ENCODE results near the gene CDIP1.

CDIP1 gene

DNA sequence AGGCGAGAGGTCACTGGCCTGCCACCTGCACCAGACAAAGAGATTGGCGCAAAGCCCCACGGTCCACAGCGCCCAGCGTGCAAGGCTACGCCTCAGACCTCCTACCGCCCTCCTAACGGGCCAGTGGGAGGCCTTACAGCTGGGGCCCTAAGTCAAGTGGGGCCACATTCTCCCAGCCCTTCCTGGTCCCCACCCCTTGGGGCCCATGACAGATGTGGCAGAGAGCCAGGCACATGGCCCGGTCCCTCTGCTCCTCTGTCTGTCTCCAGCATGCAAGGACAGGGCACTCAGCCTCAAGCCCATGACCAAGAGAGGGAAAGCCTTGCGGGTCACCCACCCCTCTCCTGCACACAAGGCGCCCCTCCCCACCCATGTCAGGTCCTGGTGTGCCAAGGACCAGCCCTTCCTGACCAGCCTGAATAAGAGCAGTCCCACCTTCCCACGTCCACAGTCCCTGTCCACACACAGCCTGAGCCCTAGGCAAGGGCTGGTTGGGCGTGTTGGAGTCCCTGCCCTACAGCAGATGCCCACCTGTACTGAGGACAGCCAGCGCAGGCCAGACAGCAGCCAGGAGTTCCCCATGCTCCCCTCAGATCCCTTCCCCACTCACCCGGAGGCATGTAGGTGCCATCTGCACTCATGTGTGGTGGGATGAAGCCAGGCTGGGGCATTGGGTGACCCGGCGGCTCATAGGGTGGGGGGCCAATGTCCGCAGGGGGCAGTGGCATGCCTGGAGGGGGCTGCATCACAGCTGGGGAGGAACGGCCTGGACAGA lies 25.3 kb downstream of the CDIP1 start:
- TF ChIP-seq GATA3 (IDR thresholded peaks at IDR 0.05; ENCODE audit: low read depth, low read length) (no peak), GATA2 (IDR thresholded peaks at IDR 0.05; ENCODE audit: low read depth, low read length) (no peak)

DNA sequence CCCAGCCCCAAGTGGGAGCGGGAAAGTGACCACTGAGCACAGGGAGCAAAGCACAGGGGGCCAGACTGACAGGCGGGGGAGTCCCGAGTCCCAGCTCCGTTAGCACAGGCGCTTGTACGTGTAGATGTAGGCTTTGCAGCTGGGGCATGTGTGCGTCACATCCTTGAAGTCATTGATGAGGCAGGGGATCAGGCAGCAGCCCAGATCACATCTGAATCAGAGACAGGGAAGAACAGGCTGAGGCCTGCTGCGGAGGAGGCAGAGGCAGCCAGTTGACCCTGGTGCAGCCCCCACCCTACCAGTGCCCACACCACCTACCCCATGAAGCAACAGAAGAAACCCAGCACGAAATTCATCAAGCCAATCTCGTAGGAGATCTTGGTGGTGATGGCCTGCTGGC lies 26.1 kb downstream of the CDIP1 start:
- TF ChIP-seq GATA3 (IDR thresholded peaks at IDR 0.05; ENCODE audit: low read depth, low read length): no peak
- TF ChIP-seq GATA2 (IDR thresholded peaks at IDR 0.05; ENCODE audit: low read depth, low read length): no peak

GRCh38 chr16:4511441-4512082 lies 27.0 kb downstream of the CDIP1 start:
- TF ChIP-seq GATA3 (IDR thresholded peaks at IDR 0.05; ENCODE audit: low read depth, low read length): no peak
- TF ChIP-seq GATA2 (IDR thresholded peaks at IDR 0.05; ENCODE audit: low read depth, low read length): no peak

- TF ChIP-seq GATA2 (IDR thresholded peaks at IDR 0.05; ENCODE audit: low read depth, low read length): no peak
- no peak for TF ChIP-seq GATA3 (IDR thresholded peaks at IDR 0.05; ENCODE audit: low read depth, low read length)
These were observed 27.7 kb downstream of the CDIP1 start for GRCh38 chr16:4510747-4511426.

GRCh38 chr16:4510131-4510530 lies 28.4 kb downstream of the CDIP1 start:
- no peak for TF ChIP-seq GATA3 (IDR thresholded peaks at IDR 0.05; ENCODE audit: low read depth, low read length)

DNA sequence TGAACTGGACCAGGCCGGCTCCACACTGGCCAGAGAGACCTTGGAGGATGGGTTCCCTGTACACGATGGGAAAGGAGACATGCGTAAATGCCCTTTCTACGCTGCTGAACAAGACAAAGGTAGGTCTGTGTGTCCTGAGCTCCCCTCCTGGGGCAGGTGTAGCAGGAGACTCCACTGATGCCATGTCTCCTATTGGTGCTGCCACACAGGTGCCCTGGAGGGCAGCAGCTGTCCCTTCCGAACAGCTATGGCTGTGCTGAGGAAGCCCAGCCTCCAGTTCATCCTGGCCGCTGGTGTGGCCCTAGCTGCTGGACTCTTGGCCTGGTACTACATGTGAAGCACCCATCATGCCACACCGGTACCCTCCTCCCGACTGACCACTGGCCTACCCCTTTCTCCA lies 29.2 kb downstream of the CDIP1 start:
- TF ChIP-seq GATA2 (IDR thresholded peaks at IDR 0.05; ENCODE audit: low read depth, low read length): no peak
- no peak for TF ChIP-seq GATA3 (IDR thresholded peaks at IDR 0.05; ENCODE audit: low read depth, low read length)

GRCh38 chr16:4508806-4509205 lies 29.8 kb downstream of the CDIP1 start:
- TF ChIP-seq GATA2 (IDR thresholded peaks at IDR 0.05; ENCODE audit: low read depth, low read length) (no peak), GATA3 (IDR thresholded peaks at IDR 0.05; ENCODE audit: low read depth, low read length) (no peak)

- TF ChIP-seq GATA2 (IDR thresholded peaks at IDR 0.05; ENCODE audit: low read depth, low read length) (no peak), GATA3 (IDR thresholded peaks at IDR 0.05; ENCODE audit: low read depth, low read length) (no peak)
These were observed 30.8 kb downstream of the CDIP1 start for GRCh38 chr16:4507588-4508345.

- TF ChIP-seq GATA3 (IDR thresholded peaks at IDR 0.05; ENCODE audit: low read depth, low read length) (no peak), GATA2 (IDR thresholded peaks at IDR 0.05; ENCODE audit: low read depth, low read length) (no peak)
These were observed 32.1 kb downstream of the CDIP1 start for GRCh38 chr16:4506450-4506849.

GRCh38 chr16:4505356-4506147 lies 33.0 kb downstream of the CDIP1 start:
- TF ChIP-seq GATA3 (IDR thresholded peaks at IDR 0.05; ENCODE audit: low read depth, low read length): no peak
- TF ChIP-seq GATA2 (IDR thresholded peaks at IDR 0.05; ENCODE audit: low read depth, low read length): no peak

DNA sequence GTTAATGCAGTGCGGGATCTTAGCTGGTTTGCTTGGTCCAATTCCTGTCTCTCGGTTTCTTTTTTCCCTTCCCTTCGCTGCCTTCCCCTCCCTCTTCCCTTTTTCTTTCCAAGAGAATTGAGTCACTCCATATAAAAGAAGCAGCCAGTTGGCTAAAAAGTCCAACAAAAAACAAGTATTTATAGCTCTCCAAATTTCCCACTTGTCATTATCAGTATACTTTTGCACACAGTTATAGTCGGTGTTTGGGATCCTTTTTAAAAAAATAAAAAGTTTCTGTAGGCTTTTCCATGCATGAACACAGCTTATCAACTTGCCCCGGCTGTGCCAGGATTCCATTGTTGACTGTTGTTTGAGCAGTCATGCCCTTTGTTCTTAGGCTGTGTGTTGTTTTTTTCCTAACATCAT lies 37.5 kb downstream of the CDIP1 start:
- TF ChIP-seq GATA3 (IDR thresholded peaks at IDR 0.05; ENCODE audit: low read depth, low read length): no peak
- TF ChIP-seq GATA2 (IDR thresholded peaks at IDR 0.05; ENCODE audit: low read depth, low read length): no peak

DNA sequence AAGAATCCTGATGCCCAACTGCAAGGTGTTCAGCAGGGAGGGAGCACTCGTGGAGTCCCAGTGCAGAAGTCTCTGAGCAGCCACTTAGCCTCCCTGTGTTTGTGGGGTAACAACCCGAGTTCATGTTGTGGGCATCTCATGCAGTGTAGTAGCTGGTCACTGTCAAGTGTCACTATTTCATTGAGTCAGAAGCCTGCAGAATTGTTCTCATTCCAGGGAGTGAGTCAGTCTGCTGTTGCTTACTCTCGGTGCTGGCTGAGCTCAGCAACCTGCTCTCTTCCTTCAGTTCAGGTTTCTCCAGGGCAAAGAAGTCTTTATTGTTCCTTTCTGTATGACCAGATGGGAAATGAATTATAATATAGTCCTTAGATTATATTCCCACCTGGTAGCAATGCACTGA lies 38.3 kb downstream of the CDIP1 start:
- no peak for TF ChIP-seq GATA2 (IDR thresholded peaks at IDR 0.05; ENCODE audit: low read depth, low read length)
- TF ChIP-seq GATA3 (IDR thresholded peaks at IDR 0.05; ENCODE audit: low read depth, low read length): no peak

- no peak for TF ChIP-seq GATA3 (IDR thresholded peaks at IDR 0.05; ENCODE audit: low read depth, low read length)
- no peak for TF ChIP-seq GATA2 (IDR thresholded peaks at IDR 0.05; ENCODE audit: low read depth, low read length)
These were observed 39.4 kb downstream of the CDIP1 start for GRCh38 chr16:4499196-4499555.

All from SH-SY5Y (cell line).